NCI-H146 treated with DMSO at 0.1 percent for 48 hours (cell line): ENCODE data around the gene CD9.
A peak's percentile ranks its signal among the peaks of the same experiment; 100 is the strongest.

Source experiments
- DNase-seq: peaks from one replicate; lab custom pipeline; 2025; ENCODE audit not compliant: unreplicated experiment; lab: John Stamatoyannopoulos, UW

CD9 gene

GRCh38 chr12:6235906-6236640, 35.9 kb downstream of the CD9 start:
- no peak for DNase-seq

- no peak for DNase-seq
Observed at GRCh38 chr12:6236641-6236940, 36.4 kb downstream of the CD9 start.

- DNase-seq: no peak
Observed at GRCh38 chr12:6237830-6238229, 37.6 kb downstream of the CD9 start.

- no peak for DNase-seq
Observed at GRCh38 chr12:6238875-6239274, 38.7 kb downstream of the CD9 start.

GRCh38 chr12:6241495-6241894, 41.3 kb downstream of the CD9 start:
- DNase-seq: no peak

- DNase-seq: no peak
Observed at GRCh38 chr12:6249580-6249979, 49.4 kb downstream of the CD9 start.

GRCh38 chr12:6250343-6250742, 50.1 kb downstream of the CD9 start:
- DNase-seq: no peak

GRCh38 chr12:6253278-6253677, 53.1 kb downstream of the CD9 start:
- DNase-seq: no peak

GRCh38 chr12:6254491-6254890, 54.3 kb downstream of the CD9 start:
- no peak for DNase-seq

- DNase-seq: no peak
Observed at GRCh38 chr12:6257007-6257406, 56.8 kb downstream of the CD9 start.

GRCh38 chr12:6262211-6262610, 62.0 kb downstream of the CD9 start:
- DNase-seq: no peak

- DNase-seq: peak; percentile 43
Observed at GRCh38 chr12:6262623-6263022, 62.4 kb downstream of the CD9 start.

GRCh38 chr12:6263931-6264330, 63.7 kb downstream of the CD9 start:
- DNase-seq: peak; percentile 63

GRCh38 chr12:6264402-6265037, 64.3 kb downstream of the CD9 start:
- DNase-seq: peak; percentile 41

GRCh38 chr12:6265038-6265405, 64.8 kb downstream of the CD9 start:
- no peak for DNase-seq

GRCh38 chr12:6266541-6266966, 66.4 kb downstream of the CD9 start:
- peak; percentile 86 for DNase-seq

GRCh38 chr12:6266971-6267721, 66.9 kb downstream of the CD9 start:
- no peak for DNase-seq

- no peak for DNase-seq
Observed at GRCh38 chr12:6268484-6269157, 68.4 kb downstream of the CD9 start.

GRCh38 chr12:6269986-6270385, 69.8 kb downstream of the CD9 start:
- no peak for DNase-seq

GRCh38 chr12:6271281-6271680, 71.1 kb downstream of the CD9 start:
- no peak for DNase-seq

GRCh38 chr12:6272300-6273204, 72.4 kb downstream of the CD9 start:
- no peak for DNase-seq
